NCI-H2171 treated with DMSO at 0.1 percent for 48 hours (cell line): Measurements from ENCODE around the gene GUCY1A1.

Experiments
- DNase-seq: peaks from one replicate; lab custom pipeline; 2025; lab: John Stamatoyannopoulos, UW

GUCY1A1 gene

GRCh38 chr4:155777971-155778735 is 111.5 kb downstream of the GUCY1A1 start:
- DNase-seq, result no peak

GRCh38 chr4:155780775-155781174 is 114.1 kb downstream of the GUCY1A1 start:
- DNase-seq, result no peak

- no peak for DNase-seq
Observed at GRCh38 chr4:155781249-155781831, 114.7 kb downstream of the GUCY1A1 start.
